Omental fat pad (tissue), 4 donors: ENCODE measurements around the gene GOLPH3. TPM values are rescaled to one million over a fixed set of nuclear protein-coding genes. Genes with fewer than 3 reads are reported as not detected.
"Not testable (repeated sequence)": the region's sequence is repeated elsewhere in the genome, so short reads cannot be mapped to it uniquely, and the experiment has no call there.

Experiments used
- ATAC-seq: fragments of 150-250 bp; one replicate; pipeline ENCODE4 v1.9.1; 2016; ENCODE audit warnings: mild to moderate bottlenecking, moderate library complexity; ENCODE audit not compliant: low FRiP score
- DNase-seq: peaks from one replicate; pipeline ENCODE4 v3.0.0-alpha.2; 2019; ENCODE audit warnings: low spot score
- CTCF ChIP-seq, 3 donors: fragments of 450-650 bp; IDR thresholded peaks; one replicate each; pipeline ENCODE4 v1.5.1; 2016 to 2017; ENCODE audit warnings: antibody characterized with exemption in 3 of 3, mild to moderate bottlenecking in 3 of 3, moderate library complexity in 2 of 3
- total RNA-seq, 4 donors: library from RNA; depleted of rRNA; stranded (reverse); fragments of >200 nt; gene quantifications; one replicate each; pipeline ENCODE4 v1.1.0, GENCODE V29; 2016

The GOLPH3 gene
- 10 to 100 TPM; 75.3 to 87.2 (median 84.0) TPM for total RNA-seq

- ATAC-seq (peak; percentile 96), DNase-seq (peak; percentile 85)
- no peak for TF ChIP-seq CTCF (IDR thresholded peaks at IDR 0.05)
Measured at GRCh38 chr5:32174011-32174870, at the start of gene GOLPH3. Gene GOLPH3 (minus strand): TSS chr5:32174319. CDS start chr5:32174034, 285 bp downstream.

GRCh38 chr5:32222723-32223470 lies 48.8 kb upstream of the GOLPH3 start:
- TF ChIP-seq CTCF (IDR thresholded peaks at IDR 0.05), result no peak
- DNase-seq (no peak), ATAC-seq (no peak)

- ATAC-seq, result no peak
- TF ChIP-seq CTCF (IDR thresholded peaks at IDR 0.05), result no peak
- no peak for DNase-seq
Measured at GRCh38 chr5:32217886-32218396, 43.8 kb upstream of the GOLPH3 start.

GRCh38 chr5:32214344-32214743 lies 40.2 kb upstream of the GOLPH3 start:
- DNase-seq, ATAC-seq: not testable (repeated sequence)

- no peak for ATAC-seq
- no peak for DNase-seq
- TF ChIP-seq CTCF (IDR thresholded peaks at IDR 0.05), result no peak
Measured at GRCh38 chr5:32210151-32210550, 36.0 kb upstream of the GOLPH3 start.

GRCh38 chr5:32208837-32209236 lies 34.7 kb upstream of the GOLPH3 start:
- not testable (repeated sequence) for DNase-seq, ATAC-seq

GRCh38 chr5:32207355-32207634 lies 33.2 kb upstream of the GOLPH3 start:
- ATAC-seq (no peak), DNase-seq (no peak)
- TF ChIP-seq CTCF (IDR thresholded peaks at IDR 0.05), result no peak
